GM10266 (cell line): ENCODE measurements around the gene CAP2.

Experiments
- DNase-seq: peaks from one replicate; pipeline ENCODE4 v3.0.0; 2012; ENCODE audit errors: extremely low spot score
- CTCF ChIP-seq: IDR thresholded peaks from 2 replicates; pipeline ENCODE4 v1.5.1; 2012; ENCODE audit warnings: mild to moderate bottlenecking, low read depth; ENCODE audit not compliant: control insufficient read depth, insufficient read depth; ENCODE audit errors: missing control alignments

Gene CAP2

GRCh38 chr6:17588011-17588410 is 194.6 kb downstream of the CAP2 start:
- TF ChIP-seq CTCF = no peak

GRCh38 chr6:17589406-17590096 is 196.2 kb downstream of the CAP2 start:
- DNase-seq = no peak

More at GRCh38 chr6:17588011-17588410, 194.6 kb downstream of the CAP2 start:
- DNase-seq = no peak

GRCh38 chr6:17591287-17591686 is 197.9 kb downstream of the CAP2 start:
- no peak for DNase-seq
- TF ChIP-seq CTCF = no peak

More at GRCh38 chr6:17589406-17590096, 196.2 kb downstream of the CAP2 start:
- TF ChIP-seq CTCF = no peak

- DNase-seq = no peak
- TF ChIP-seq CTCF = no peak
Observed at GRCh38 chr6:17593246-17593645, 199.9 kb downstream of the CAP2 start.

- no peak for TF ChIP-seq CTCF
- no peak for DNase-seq
Observed at GRCh38 chr6:17596085-17596484, 202.7 kb downstream of the CAP2 start.

GRCh38 chr6:17599877-17600526 is 206.6 kb downstream of the CAP2 start, which contains the start of gene FAM8A1:
Gene FAM8A1 (plus strand): TSS chr6:17600302. CDS start chr6:17600410, 108 bp downstream.
- peak; percentile 94 for DNase-seq
- TF ChIP-seq CTCF = peak; percentile 19
